ENCODE data around the gene CALCOCO2. TPM values are rescaled to one million over a fixed set of nuclear protein-coding genes. Genes with fewer than 3 reads are reported as not detected.

Gene CALCOCO2
- total and polyA plus RNA-seq, 2 experiments from 2014 or later: 35.3 to 38.6 TPM

DNA sequence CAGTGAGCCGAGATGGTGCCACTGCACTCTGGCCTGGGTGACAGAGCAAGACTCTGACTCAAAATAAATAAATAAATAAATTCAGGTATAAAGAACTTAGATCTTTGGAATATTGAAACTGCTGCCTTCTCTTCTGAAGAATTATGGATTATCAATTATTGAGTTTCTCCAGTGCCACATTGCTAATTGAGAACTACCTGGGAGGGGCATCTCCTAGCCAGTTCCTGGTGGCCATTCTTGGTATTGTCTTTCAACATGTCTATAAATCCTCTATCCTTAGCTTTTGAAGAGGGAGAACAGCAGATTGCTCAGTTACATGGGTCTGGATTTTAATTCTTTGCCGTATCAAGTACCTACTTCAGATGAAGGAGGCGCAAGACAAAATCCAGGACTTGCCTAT lies 29.2 kb downstream of the CALCOCO2 start:
- Histone ChIP-seq H3K36me3 (peaks cover 10% of the 10 kb centered on the region), H3K9me3 (ENCODE audit: low read depth) (no peaks in the 10 kb centered on the region), H3K4me1 (ENCODE audit: low read depth) (no peaks in the 10 kb centered on the region), H3K4me3 (no peak overlapping the region), H3K27me3 (no peaks in the 10 kb centered on the region), H3K27ac (no peak overlapping the region)
- DNase-seq (ENCODE audit: low read depth in 1 of 2, low spot score in 1 of 2): no peak
- no peak for TF ChIP-seq CTCF (IDR thresholded peaks at IDR 0.05; ENCODE audit: low read depth, low read length)

- no peaks in the 10 kb centered on the region for H3K27me3 ChIP-seq
- H3K27ac ChIP-seq: no peak overlapping the region
- TF ChIP-seq CTCF (IDR thresholded peaks at IDR 0.05; ENCODE audit: low read depth, low read length): no peak
- no peaks in the 10 kb centered on the region for H3K9me3 ChIP-seq (ENCODE audit: low read depth)
- no peak overlapping the region for H3K4me3 ChIP-seq
- no peaks in the 10 kb centered on the region for H3K4me1 ChIP-seq (ENCODE audit: low read depth)
- H3K36me3 ChIP-seq: peaks cover 10% of the 10 kb centered on the region
- DNase-seq (ENCODE audit: low read depth in 1 of 2, low spot score in 1 of 2): no peak
Observed at GRCh38 chr17:48860456-48860855, 29.6 kb downstream of the CALCOCO2 start.

- TF ChIP-seq CTCF (IDR thresholded peaks at IDR 0.05; ENCODE audit: low read depth, low read length): no peak
- H3K27ac ChIP-seq: no peak overlapping the region
- H3K27me3 ChIP-seq: no peaks in the 10 kb centered on the region
- no peak overlapping the region for H3K4me3 ChIP-seq
- no peaks in the 10 kb centered on the region for H3K36me3 ChIP-seq
- no peaks in the 10 kb centered on the region for H3K4me1 ChIP-seq (ENCODE audit: low read depth)
- H3K9me3 ChIP-seq (ENCODE audit: low read depth): no peaks in the 10 kb centered on the region
- no peak for DNase-seq (ENCODE audit: low read depth in 1 of 2, low spot score in 1 of 2)
Observed at GRCh38 chr17:48868916-48869500, 38.2 kb downstream of the CALCOCO2 start.

GRCh38 chr17:48869821-48870318 lies 39.0 kb downstream of the CALCOCO2 start:
- Histone ChIP-seq H3K9me3 (ENCODE audit: low read depth) (no peaks in the 10 kb centered on the region), H3K4me1 (ENCODE audit: low read depth) (no peaks in the 10 kb centered on the region), H3K27me3 (no peaks in the 10 kb centered on the region), H3K4me3 (no peak overlapping the region), H3K36me3 (no peaks in the 10 kb centered on the region), H3K27ac (no peak overlapping the region)
- no peak for TF ChIP-seq CTCF (IDR thresholded peaks at IDR 0.05; ENCODE audit: low read depth, low read length)
- no peak for DNase-seq (ENCODE audit: low read depth in 1 of 2, low spot score in 1 of 2)

DNA sequence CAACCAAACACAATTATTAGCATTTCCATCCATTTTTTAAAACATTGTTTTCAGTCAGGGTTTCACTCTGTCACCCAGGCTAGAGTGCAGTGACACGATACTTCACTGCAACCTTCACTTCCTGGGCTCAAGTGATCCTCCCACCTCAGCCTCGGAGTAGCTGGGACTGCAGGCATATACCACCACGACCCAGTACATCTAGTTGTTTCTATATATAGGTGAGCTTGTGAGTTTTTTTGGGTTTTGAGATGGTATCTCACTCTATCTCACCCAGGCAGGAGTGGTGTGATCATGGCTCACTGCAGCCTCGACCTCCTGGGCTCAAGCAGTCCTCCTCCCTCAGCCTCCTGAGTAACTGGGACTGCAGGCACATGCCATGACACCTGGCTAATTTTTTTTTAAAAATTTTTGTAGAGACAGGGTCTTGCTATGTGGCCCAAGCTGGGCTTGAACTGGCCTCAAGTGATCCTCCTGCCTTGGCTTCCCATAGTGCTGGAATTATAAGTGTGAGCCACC lies 40.3 kb downstream of the CALCOCO2 start:
- H3K4me3 ChIP-seq: no peak overlapping the region
- no peak for DNase-seq (ENCODE audit: low read depth in 1 of 2, low spot score in 1 of 2)
- H3K9me3 ChIP-seq (ENCODE audit: low read depth): no peaks in the 10 kb centered on the region
- H3K27me3 ChIP-seq: no peaks in the 10 kb centered on the region
- H3K36me3 ChIP-seq: no peaks in the 10 kb centered on the region
- no peaks in the 10 kb centered on the region for H3K4me1 ChIP-seq (ENCODE audit: low read depth)
- H3K27ac ChIP-seq: no peak overlapping the region
- no peak for TF ChIP-seq CTCF (IDR thresholded peaks at IDR 0.05; ENCODE audit: low read depth, low read length)

All from cardiac muscle cell (in vitro differentiated cells and primary cell).